Liver (tissue), 3 donors: ENCODE results near the gene PCDHGA12.

Source experiments
- CTCF ChIP-seq: fragments of 150-350 bp; IDR thresholded peaks from 2 replicates; pipeline ENCODE4 v1.5.1; 2017; ENCODE audit warnings: improper control_type of control experiment, low read depth, low read length; ENCODE audit not compliant: missing input control
- EGR1 ChIP-seq, 2 donors: IDR thresholded peaks; 2 replicates each; pipeline ENCODE4 v1.6.1; 2016 to 2018; ENCODE audit warnings: antibody characterized with exemption in 2 of 2, low read depth in 2 of 2
- FOXA1 ChIP-seq: IDR thresholded peaks from 2 replicates; pipeline ENCODE4 v1.6.1; 2016; ENCODE audit warnings: antibody characterized with exemption
- GABPA ChIP-seq, 2 donors: IDR thresholded peaks in 1 of 2; conservative IDR thresholded peaks in 1 of 2; 2 replicates each; pipeline ENCODE4 v1.6.1; 2016; ENCODE audit warnings: antibody characterized with exemption in 2 of 2, mild to moderate bottlenecking in 1 of 2, moderate library complexity in 1 of 2
- JUND ChIP-seq, 2 donors: IDR thresholded peaks; 2 replicates each; pipeline ENCODE4 v1.6.1; 2016; ENCODE audit warnings: antibody characterized with exemption in 2 of 2
- MAX ChIP-seq: IDR thresholded peaks from 2 replicates; pipeline ENCODE4 v1.6.1; 2016; ENCODE audit warnings: antibody characterized with exemption
- RAD21 ChIP-seq, 2 donors: IDR thresholded peaks; 2 replicates each; pipeline ENCODE4 v1.6.1; 2016; ENCODE audit warnings: antibody characterized with exemption in 2 of 2, mild to moderate bottlenecking in 2 of 2
- RXRA ChIP-seq, 2 donors: IDR thresholded peaks; 2 replicates each; pipeline ENCODE4 v1.6.1; 2017 to 2018; ENCODE audit warnings: antibody characterized with exemption in 2 of 2, mild to moderate bottlenecking in 1 of 2
- SP1 ChIP-seq: IDR thresholded peaks from 2 replicates; pipeline ENCODE4 v1.6.1; 2018; ENCODE audit warnings: antibody characterized with exemption, mild to moderate bottlenecking
- TAF1 ChIP-seq: conservative IDR thresholded peaks from 2 replicates; pipeline ENCODE4 v1.6.1; 2016; ENCODE audit warnings: antibody characterized with exemption, mild to moderate bottlenecking
- YY1 ChIP-seq: IDR thresholded peaks from 2 replicates; pipeline ENCODE4 v1.6.1; 2016; ENCODE audit warnings: antibody characterized with exemption, mild to moderate bottlenecking
- TF ChIP-seq, protein P1 (sequence below): IDR thresholded peaks from 2 replicates; pipeline ENCODE4 v1.6.1; 2016; ENCODE audit warnings: antibody characterized with exemption, mild to moderate bottlenecking
- TF ChIP-seq, protein P2 (sequence below): IDR thresholded peaks from 2 replicates; pipeline ENCODE4 v1.6.1; 2016; ENCODE audit warnings: antibody characterized with exemption
- TF ChIP-seq, protein P3 (sequence below): IDR thresholded peaks from 2 replicates; pipeline ENCODE4 v1.6.1; 2016; ENCODE audit warnings: antibody characterized with exemption
- donor health status: healthy.
- donor health status: healthy.

DNA sequence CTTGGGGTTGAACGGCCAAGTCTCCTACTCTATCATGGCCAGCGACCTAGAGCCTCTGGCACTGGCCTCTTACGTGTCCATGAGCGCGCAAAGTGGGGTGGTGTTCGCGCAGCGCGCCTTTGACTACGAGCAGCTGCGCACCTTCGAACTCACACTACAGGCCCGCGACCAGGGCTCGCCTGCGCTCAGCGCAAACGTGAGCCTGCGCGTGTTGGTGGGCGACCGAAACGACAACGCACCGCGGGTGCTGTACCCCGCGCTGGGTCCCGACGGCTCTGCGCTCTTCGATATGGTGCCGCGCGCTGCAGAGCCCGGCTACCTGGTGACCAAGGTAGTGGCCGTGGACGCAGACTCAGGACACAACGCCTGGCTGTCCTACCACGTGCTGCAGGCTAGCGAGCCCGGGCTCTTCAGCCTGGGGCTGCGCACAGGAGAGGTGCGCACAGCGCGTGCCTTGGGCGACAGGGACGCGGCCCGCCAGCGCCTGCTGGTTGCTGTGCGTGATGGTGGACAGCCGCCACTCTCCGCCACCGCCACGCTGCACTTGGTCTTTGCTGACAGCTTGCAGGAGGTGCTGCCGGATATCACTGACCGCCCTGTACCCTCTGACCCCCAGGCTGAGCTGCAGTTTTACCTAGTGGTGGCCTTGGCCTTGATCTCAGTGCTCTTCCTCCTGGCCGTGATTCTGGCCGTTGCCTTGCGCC lies 30.6 kb upstream of the PCDHGA12 start:
- TF ChIP-seq RXRA (IDR thresholded peaks at IDR 0.05) (no peak), CTCF (no peak), GABPA (IDR thresholded peaks at IDR 0.05 in 1 of 2, conservative IDR thresholded peaks at IDR 0.05 in 1 of 2) (no peak), MAX (no peak), SP1 (no peak), YY1 (no peak), EGR1 (IDR thresholded peaks at IDR 0.05; ENCODE audit: low read depth in 2 of 2) (no peak), RAD21 (IDR thresholded peaks at IDR 0.05) (no peak), JUND (IDR thresholded peaks at IDR 0.05) (no peak), FOXA1 (no peak), TAF1 (no peak)
- TF ChIP-seq, protein P1, sequence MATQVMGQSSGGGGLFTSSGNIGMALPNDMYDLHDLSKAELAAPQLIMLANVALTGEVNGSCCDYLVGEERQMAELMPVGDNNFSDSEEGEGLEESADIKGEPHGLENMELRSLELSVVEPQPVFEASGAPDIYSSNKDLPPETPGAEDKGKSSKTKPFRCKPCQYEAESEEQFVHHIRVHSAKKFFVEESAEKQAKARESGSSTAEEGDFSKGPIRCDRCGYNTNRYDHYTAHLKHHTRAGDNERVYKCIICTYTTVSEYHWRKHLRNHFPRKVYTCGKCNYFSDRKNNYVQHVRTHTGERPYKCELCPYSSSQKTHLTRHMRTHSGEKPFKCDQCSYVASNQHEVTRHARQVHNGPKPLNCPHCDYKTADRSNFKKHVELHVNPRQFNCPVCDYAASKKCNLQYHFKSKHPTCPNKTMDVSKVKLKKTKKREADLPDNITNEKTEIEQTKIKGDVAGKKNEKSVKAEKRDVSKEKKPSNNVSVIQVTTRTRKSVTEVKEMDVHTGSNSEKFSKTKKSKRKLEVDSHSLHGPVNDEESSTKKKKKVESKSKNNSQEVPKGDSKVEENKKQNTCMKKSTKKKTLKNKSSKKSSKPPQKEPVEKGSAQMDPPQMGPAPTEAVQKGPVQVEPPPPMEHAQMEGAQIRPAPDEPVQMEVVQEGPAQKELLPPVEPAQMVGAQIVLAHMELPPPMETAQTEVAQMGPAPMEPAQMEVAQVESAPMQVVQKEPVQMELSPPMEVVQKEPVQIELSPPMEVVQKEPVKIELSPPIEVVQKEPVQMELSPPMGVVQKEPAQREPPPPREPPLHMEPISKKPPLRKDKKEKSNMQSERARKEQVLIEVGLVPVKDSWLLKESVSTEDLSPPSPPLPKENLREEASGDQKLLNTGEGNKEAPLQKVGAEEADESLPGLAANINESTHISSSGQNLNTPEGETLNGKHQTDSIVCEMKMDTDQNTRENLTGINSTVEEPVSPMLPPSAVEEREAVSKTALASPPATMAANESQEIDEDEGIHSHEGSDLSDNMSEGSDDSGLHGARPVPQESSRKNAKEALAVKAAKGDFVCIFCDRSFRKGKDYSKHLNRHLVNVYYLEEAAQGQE, result no peak
- TF ChIP-seq, protein P2, sequence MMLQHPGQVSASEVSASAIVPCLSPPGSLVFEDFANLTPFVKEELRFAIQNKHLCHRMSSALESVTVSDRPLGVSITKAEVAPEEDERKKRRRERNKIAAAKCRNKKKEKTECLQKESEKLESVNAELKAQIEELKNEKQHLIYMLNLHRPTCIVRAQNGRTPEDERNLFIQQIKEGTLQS, result no peak
- TF ChIP-seq, protein P3, sequence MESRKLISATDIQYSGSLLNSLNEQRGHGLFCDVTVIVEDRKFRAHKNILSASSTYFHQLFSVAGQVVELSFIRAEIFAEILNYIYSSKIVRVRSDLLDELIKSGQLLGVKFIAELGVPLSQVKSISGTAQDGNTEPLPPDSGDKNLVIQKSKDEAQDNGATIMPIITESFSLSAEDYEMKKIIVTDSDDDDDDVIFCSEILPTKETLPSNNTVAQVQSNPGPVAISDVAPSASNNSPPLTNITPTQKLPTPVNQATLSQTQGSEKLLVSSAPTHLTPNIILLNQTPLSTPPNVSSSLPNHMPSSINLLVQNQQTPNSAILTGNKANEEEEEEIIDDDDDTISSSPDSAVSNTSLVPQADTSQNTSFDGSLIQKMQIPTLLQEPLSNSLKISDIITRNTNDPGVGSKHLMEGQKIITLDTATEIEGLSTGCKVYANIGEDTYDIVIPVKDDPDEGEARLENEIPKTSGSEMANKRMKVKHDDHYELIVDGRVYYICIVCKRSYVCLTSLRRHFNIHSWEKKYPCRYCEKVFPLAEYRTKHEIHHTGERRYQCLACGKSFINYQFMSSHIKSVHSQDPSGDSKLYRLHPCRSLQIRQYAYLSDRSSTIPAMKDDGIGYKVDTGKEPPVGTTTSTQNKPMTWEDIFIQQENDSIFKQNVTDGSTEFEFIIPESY, result no peak
